Ectodermal cell (in vitro differentiated cells): ENCODE data around the gene TSPAN4.
A peak's percentile ranks its signal among the peaks of the same experiment; 100 is the strongest.

Experiments
- H3K27ac ChIP-seq: 2 replicates; pipeline ENCODE4 v1.7.0; 2013; ENCODE audit warnings: mild to moderate bottlenecking, low read depth, low read length; ENCODE audit not compliant: insufficient read depth, poor library complexity, severe bottlenecking
- H3K27me3 ChIP-seq: 2 replicates; pipeline ENCODE4 v1.7.0; 2013; ENCODE audit warnings: mild to moderate bottlenecking, low read length; ENCODE audit not compliant: insufficient read depth, control insufficient read depth, poor library complexity, severe bottlenecking
- H3K36me3 ChIP-seq: one replicate; pipeline ENCODE4 v1.7.0; 2013; ENCODE audit warnings: low read length; ENCODE audit not compliant: control insufficient read depth, insufficient read depth
- H3K4me1 ChIP-seq: one replicate; pipeline ENCODE4 v1.7.0; 2013; ENCODE audit warnings: low read length; ENCODE audit not compliant: control insufficient read depth, insufficient read depth
- H3K4me3 ChIP-seq: 2 replicates; pipeline ENCODE4 v1.7.0; 2013; ENCODE audit warnings: low read depth, low read length, control low read depth; ENCODE audit not compliant: insufficient read depth
- H3K9me3 ChIP-seq: 2 replicates; pipeline ENCODE4 v1.7.0; 2013; ENCODE audit warnings: mild to moderate bottlenecking, low read length, moderate library complexity; ENCODE audit not compliant: control insufficient read depth
- WGBS, 2 experiments: methylation state at CpG; one replicate each; pipeline ENCODE4 v1.1.7; 2013; ENCODE audit warnings: missing lambda C conversion rate in 2 of 2; 5-methylcytosine and 5-hydroxymethylcytosine counted together

The TSPAN4 gene

GRCh38 chr11:846496-847098 is 3.9 kb downstream of the TSPAN4 start:
- H3K36me3 ChIP-seq, result no peaks in the 10 kb centered on the region
- peaks cover 48% of the 10 kb centered on the region for H3K4me1 ChIP-seq
- H3K27ac ChIP-seq, result no peak overlapping the region
- no peaks in the 10 kb centered on the region for H3K9me3 ChIP-seq
- 92 to 95% methylated on average over 11 of the region's 11 CpGs for WGBS, 2 experiments
- no peak overlapping the region for H3K4me3 ChIP-seq
- H3K27me3 ChIP-seq, result peaks cover 36% of the 10 kb centered on the region

- Histone ChIP-seq H3K27me3 (peaks cover 36% of the 10 kb centered on the region), H3K4me1 (peaks cover 50% of the 10 kb centered on the region), H3K27ac (no peak overlapping the region), H3K36me3 (no peaks in the 10 kb centered on the region), H3K9me3 (no peaks in the 10 kb centered on the region), H3K4me3 (no peak overlapping the region)
- WGBS, 2 experiments, result 89 to 92% methylated on average over 18 of the region's 18 CpGs
Observed at GRCh38 chr11:847876-848275, 5.2 kb downstream of the TSPAN4 start.

GRCh38 chr11:848380-848931 is 5.8 kb downstream of the TSPAN4 start:
- H3K4me3 ChIP-seq, result no peak overlapping the region
- H3K27me3 ChIP-seq, result peaks cover 34% of the 10 kb centered on the region
- H3K9me3 ChIP-seq, result no peaks in the 10 kb centered on the region
- 24 to 27% methylated on average over 14 of the region's 14 CpGs for WGBS, 2 experiments
- no peak overlapping the region for H3K27ac ChIP-seq
- H3K4me1 ChIP-seq, result peaks cover 53% of the 10 kb centered on the region
- H3K36me3 ChIP-seq, result no peaks in the 10 kb centered on the region

GRCh38 chr11:849104-849824 is 6.6 kb downstream of the TSPAN4 start:
- H3K27me3 ChIP-seq, result peaks cover 29% of the 10 kb centered on the region
- 1 to 2% methylated on average over 71 of the region's 71 CpGs for WGBS, 2 experiments
- H3K27ac ChIP-seq, result no peak overlapping the region
- H3K4me3 ChIP-seq, result peak overlapping the region; percentile 53
- no peaks in the 10 kb centered on the region for H3K36me3 ChIP-seq
- peaks cover 55% of the 10 kb centered on the region for H3K4me1 ChIP-seq
- no peaks in the 10 kb centered on the region for H3K9me3 ChIP-seq

GRCh38 chr11:849951-850774 is 7.5 kb downstream of the TSPAN4 start:
- H3K9me3 ChIP-seq, result no peaks in the 10 kb centered on the region
- H3K36me3 ChIP-seq, result no peaks in the 10 kb centered on the region
- peaks cover 29% of the 10 kb centered on the region for H3K27me3 ChIP-seq
- H3K27ac ChIP-seq, result no peak overlapping the region
- peak overlapping the region; percentile 53 for H3K4me3 ChIP-seq
- H3K4me1 ChIP-seq, result peaks cover 57% of the 10 kb centered on the region
- WGBS, 2 experiments, result 1% methylated on average over 97 of the region's 97 CpGs

GRCh38 chr11:850775-851763 is 8.4 kb downstream of the TSPAN4 start:
- Histone ChIP-seq H3K4me3 (peak overlapping the region; percentile 53), H3K27ac (no peak overlapping the region)

GRCh38 chr11:852762-853161 is 10.1 kb downstream of the TSPAN4 start:
- no peaks in the 10 kb centered on the region for H3K36me3 ChIP-seq
- H3K4me1 ChIP-seq, result peaks cover 57% of the 10 kb centered on the region
- H3K9me3 ChIP-seq, result no peaks in the 10 kb centered on the region
- peaks cover 29% of the 10 kb centered on the region for H3K27me3 ChIP-seq
- no peak overlapping the region for H3K4me3 ChIP-seq
- no peak overlapping the region for H3K27ac ChIP-seq
- 82 to 86% methylated on average over 15 of the region's 15 CpGs for WGBS, 2 experiments

More at GRCh38 chr11:850775-851763, 8.4 kb downstream of the TSPAN4 start:
- H3K27me3 ChIP-seq, result peaks cover 29% of the 10 kb centered on the region
- 17 to 18% methylated on average over 28 of the region's 28 CpGs for WGBS, 2 experiments
- no peaks in the 10 kb centered on the region for H3K36me3 ChIP-seq
- H3K9me3 ChIP-seq, result no peaks in the 10 kb centered on the region
- H3K4me1 ChIP-seq, result peaks cover 49% of the 10 kb centered on the region

GRCh38 chr11:853682-854448 is 11.2 kb downstream of the TSPAN4 start:
- 92 to 93% methylated on average over 27 of the region's 27 CpGs for WGBS, 2 experiments

More at GRCh38 chr11:853682-854448, 11.2 kb downstream of the TSPAN4 start:
- peaks cover 23% of the 10 kb centered on the region for H3K27me3 ChIP-seq
- no peaks in the 10 kb centered on the region for H3K36me3 ChIP-seq
- H3K4me3 ChIP-seq, result no peak overlapping the region
- H3K27ac ChIP-seq, result no peak overlapping the region
- H3K9me3 ChIP-seq, result no peaks in the 10 kb centered on the region
- peaks cover 52% of the 10 kb centered on the region for H3K4me1 ChIP-seq
